HG02870 (cell line): ENCODE measurements around the gene HOPX.
"Not testable (repeated sequence)": the region's sequence is repeated elsewhere in the genome, so short reads cannot be mapped to it uniquely, and the experiment has no call there.

Experiments used
- ATAC-seq: cut with Tn5 transposase; IDR thresholded peaks from one replicate; pipeline ENCODE4 v1.9.1; 2021; ENCODE audit warnings: mild to moderate bottlenecking, moderate library complexity; ENCODE audit not compliant: unreplicated experiment

HOPX gene

GRCh38 chr4:56689201-56689969, 8.3 kb upstream of the HOPX start:
- no peak for ATAC-seq

- ATAC-seq = no peak
Observed at GRCh38 chr4:56688094-56688647, 7.1 kb upstream of the HOPX start.

DNA sequence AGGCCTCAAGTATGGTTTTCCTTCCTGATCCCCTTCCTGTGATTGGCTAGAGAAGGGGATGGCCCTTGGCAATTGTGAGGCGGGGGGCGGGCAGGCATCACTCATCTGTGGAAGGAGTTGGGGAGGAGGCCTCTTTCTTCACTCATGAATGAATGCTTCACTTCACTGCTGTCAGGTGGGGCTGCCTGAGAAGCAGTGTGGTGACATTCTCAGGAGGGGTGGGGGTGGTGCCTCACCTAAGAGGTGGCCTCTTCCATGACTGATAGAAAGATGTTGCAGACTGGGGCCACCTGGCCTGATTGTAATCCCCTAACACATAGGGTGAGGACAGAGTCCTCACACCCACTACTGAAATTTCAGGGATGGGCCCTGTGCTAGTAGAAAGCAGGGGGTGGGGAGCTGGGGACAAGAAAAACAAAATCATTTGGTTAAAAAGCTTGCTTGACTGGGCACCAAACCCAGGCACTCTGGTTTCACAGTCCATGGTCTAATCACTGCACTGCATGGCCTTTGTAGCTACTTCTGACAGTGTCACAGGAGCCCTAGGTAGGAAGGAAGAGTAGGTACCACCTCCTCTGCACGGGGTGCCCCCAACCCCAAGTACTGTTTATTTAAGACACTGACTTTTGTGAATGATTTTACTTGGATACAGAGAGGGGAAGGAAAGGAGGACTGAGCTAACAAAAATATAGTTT, 5.6 kb upstream of the HOPX start:
- no peak for ATAC-seq

GRCh38 chr4:56684320-56685050, 3.4 kb upstream of the HOPX start:
- ATAC-seq = no peak

GRCh38 chr4:56683455-56683854, 2.4 kb upstream of the HOPX start:
- no peak for ATAC-seq

DNA sequence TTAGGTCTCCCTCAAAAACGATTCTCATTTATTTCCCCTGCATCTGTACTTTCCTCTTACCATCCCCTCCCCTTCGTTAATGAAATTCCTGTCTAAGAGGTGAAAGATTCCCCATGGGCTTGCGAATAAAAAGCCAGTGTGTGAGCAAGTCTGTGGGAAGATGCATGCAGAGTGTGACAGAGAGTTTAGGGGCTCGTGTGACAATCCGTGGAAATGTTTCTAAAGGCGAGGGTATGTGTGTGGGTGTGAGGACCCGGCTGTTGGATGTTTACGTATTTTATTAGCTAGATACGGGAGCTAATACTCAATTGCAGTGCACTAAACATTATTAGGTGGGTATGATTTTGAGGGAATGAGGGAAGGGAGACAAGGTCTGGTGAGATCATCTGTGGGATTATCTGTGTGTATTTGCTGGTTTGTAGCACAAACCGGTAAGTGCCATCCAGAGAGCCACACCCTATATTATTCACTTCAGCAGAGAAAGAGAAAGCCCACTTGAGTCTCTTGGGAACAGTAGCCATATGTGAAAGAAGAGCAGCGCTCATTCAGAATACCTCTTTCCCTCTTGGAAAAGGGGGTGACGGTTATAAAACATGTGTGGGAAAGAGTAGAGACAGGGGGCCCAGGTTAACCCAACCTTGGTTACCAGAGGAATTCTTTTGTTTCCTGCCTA, 893 bp upstream of the HOPX start:
- ATAC-seq = no peak

DNA sequence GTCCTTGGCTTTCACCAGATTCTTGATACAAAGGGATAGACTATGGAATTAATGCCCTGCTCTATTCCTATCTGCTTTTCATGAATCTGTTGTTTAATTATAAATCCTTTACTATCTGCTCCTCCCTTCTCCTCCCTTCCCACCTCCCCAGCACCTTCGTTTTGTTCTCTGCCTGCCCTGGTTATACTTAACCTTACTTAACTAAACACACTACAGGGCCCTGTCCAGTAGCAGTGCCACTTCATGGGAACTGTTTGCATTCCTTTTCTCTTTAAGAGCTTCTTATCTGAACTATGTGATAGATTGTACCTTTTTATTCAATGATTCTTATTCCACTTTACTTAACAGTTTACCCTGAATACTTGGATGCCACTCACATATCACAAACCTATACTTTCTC, 830 bp downstream of the HOPX start:
- no peak for ATAC-seq

- no peak for ATAC-seq
Observed at GRCh38 chr4:56677711-56678110, 3.4 kb downstream of the HOPX start.

DNA sequence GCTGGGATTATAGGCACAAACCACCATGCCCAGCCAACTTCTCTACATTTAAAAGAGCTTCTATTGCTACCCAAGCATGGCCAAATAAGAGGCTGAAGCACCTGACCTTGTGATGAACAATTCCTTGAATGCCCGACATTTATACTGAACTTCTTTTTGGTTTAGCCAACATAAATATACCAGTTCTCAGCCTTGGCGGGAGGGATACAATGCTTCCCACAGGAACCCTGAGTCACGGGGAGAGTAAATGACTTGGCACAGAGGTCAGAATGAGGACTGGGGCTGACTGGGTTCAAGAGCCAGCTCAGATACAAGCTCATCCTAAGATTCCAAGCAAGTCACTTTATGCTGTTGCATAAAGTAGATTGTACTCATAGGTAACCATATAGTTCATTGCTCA, 6.1 kb downstream of the HOPX start:
- ATAC-seq = no peak

GRCh38 chr4:56671860-56672259, 9.2 kb downstream of the HOPX start:
- ATAC-seq = no peak

GRCh38 chr4:56671373-56671772, 9.7 kb downstream of the HOPX start:
- no peak for ATAC-seq

GRCh38 chr4:56668267-56668666, 12.8 kb downstream of the HOPX start:
- no peak for ATAC-seq

DNA sequence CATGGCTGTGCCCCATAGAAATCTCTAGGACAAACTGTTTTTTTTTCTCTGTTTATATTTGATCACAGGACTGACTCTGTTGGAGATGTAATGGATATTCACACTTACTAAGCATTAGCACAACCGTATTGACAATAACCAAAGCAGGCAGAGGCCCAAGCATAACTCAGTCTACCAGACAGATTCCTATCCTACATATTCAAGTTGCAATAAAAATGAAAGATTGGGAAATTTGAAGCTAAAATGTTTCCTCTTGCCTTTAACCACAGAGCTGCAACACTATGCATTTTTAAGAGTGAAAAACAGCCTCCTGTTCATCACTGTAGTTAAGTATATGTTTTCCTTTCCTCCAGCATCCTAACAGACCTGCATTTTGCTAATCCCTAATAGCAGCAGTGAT, 13.7 kb downstream of the HOPX start:
- not testable (repeated sequence) for ATAC-seq

GRCh38 chr4:56666279-56666678, 14.8 kb downstream of the HOPX start:
- no peak for ATAC-seq

DNA sequence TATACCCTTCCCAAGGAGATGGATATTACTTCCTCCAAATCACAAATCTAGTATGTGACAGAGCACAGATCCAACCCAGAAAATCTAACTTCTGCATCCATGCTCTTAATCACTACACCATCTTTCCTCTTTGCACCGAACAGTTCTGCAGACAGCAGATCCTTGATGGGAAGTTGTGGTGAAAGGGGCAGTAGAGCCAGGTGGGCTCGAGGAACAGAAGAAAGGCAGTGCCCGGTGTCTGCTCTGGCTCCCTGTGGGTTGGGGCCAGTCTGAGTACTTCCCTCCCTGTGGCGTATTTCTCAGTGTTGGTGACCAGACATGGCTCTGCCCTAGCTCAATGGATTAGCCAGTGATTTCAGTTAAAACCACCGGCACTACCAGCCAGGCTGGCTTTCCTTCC, 15.3 kb downstream of the HOPX start:
- no peak for ATAC-seq

- ATAC-seq = no peak
Observed at GRCh38 chr4:56662782-56663468, 18.2 kb downstream of the HOPX start.

- ATAC-seq = no peak
Observed at GRCh38 chr4:56659946-56660345, 21.1 kb downstream of the HOPX start.

DNA sequence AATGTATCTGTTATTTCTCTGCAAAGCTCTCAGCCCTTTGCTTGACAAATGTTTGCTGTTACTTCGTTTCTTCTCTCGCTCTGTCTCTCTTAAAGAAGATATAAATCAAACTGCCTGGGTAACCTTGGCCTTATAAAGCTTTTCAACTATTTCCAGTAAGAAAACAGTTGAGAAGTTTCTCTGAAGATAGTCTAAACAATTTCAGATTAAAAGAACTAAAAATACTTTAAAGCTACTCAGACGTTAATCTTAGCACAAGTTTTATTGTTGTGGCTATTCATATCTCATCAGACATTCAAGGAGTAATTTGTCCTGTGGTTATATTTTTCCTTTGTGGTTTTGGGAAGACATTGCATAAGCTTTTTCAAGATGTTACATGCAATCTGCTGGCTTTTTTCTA, 22.6 kb downstream of the HOPX start:
- no peak for ATAC-seq

- no peak for ATAC-seq
Observed at GRCh38 chr4:56657818-56658217, 23.3 kb downstream of the HOPX start.

DNA sequence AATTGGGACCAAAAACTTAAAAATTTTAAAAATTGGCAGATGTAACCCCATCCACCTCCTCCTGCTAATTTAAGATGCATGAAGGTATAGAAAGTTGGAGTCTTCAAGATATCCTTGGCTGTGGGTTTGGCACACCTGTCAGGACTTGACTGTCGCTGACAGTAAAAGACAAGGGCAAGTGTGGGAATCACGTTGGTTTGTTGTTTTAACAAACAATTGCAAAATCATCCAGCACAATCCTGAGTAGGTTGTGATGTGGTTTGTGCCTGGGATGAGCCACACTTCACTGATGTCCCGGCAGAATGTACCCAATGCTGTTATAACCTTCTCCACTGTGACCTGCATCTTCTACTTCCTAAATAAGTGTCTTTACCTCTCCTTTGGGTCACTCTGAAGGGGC, 24.0 kb downstream of the HOPX start:
- no peak for ATAC-seq

DNA sequence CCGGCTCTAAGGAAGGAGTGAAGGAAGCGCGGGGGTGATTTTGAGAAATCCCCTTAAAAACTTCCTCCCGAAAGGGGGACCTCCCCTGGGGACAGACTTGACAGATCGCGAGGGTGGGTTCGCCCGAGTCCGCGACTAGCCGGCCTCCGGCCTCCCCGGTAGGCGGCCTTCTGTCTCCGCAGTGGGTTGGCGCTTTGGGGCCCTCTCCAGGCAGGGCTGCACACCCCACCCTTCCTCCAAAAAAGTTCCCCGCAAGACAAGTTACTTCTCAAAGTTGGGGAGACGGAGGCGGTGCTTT, 24.8 kb downstream of the HOPX start:
- ATAC-seq = no peak
